ENCODE results near the gene PITX3. TPM values are rescaled to one million over a fixed set of nuclear protein-coding genes. Genes with fewer than 3 reads are reported as not detected.

The PITX3 gene
- total RNA-seq, 4 donors from 2014 or later: not detected

DNA sequence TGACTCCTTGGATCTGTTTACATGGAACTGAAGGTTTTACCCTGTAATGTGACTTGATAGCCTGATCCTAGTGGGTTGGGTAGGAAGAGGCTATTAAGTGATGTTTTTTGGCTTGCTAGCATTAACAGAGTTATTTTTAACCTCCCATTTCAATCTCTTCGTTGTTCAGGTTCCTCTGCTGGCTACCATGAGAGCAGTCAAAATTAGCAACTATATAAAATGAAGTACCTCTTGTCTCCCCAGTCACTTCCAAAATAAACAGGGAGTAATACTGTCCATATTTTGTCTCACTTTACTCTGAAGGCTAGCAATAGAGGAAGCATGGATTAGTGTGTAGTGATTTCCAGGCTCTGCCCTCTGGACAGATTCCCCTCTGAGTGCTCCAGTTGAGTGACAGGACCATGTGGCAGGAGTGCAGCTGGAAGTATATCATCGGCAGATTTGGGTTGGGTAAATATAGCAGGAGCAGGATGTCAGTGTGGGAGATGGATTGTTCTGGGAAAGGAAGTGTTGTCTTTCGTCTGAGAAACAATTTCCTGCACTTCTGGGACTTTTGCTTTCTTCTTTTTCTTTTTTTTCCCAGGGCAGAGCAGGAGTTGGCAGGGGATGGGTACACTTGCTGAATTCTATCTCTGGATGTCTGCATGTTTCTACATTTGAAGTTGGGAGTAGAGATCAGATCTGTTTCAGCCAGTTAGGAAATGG, 39.2 kb upstream of the PITX3 start:
- H3K4me3 ChIP-seq: no peak overlapping the region
- peaks cover 0 to 18% (median 0%) of the 10 kb centered on the region in 4 donors for H3K4me1 ChIP-seq
- no peak overlapping the region for H3K27ac ChIP-seq
- no peak for DNase-seq
- no peaks in the 10 kb centered on the region for H3K27me3 ChIP-seq
- peaks cover 0 to 4% (median 0%) of the 10 kb centered on the region in 3 donors for H3K36me3 ChIP-seq
- no peaks in the 10 kb centered on the region for H3K9me3 ChIP-seq
- TF ChIP-seq, protein P1, sequence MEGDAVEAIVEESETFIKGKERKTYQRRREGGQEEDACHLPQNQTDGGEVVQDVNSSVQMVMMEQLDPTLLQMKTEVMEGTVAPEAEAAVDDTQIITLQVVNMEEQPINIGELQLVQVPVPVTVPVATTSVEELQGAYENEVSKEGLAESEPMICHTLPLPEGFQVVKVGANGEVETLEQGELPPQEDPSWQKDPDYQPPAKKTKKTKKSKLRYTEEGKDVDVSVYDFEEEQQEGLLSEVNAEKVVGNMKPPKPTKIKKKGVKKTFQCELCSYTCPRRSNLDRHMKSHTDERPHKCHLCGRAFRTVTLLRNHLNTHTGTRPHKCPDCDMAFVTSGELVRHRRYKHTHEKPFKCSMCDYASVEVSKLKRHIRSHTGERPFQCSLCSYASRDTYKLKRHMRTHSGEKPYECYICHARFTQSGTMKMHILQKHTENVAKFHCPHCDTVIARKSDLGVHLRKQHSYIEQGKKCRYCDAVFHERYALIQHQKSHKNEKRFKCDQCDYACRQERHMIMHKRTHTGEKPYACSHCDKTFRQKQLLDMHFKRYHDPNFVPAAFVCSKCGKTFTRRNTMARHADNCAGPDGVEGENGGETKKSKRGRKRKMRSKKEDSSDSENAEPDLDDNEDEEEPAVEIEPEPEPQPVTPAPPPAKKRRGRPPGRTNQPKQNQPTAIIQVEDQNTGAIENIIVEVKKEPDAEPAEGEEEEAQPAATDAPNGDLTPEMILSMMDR (IDR thresholded peaks at IDR 0.05): no peak
- no peak for TF ChIP-seq POLR2A (IDR thresholded peaks at IDR 0.05)

DNA sequence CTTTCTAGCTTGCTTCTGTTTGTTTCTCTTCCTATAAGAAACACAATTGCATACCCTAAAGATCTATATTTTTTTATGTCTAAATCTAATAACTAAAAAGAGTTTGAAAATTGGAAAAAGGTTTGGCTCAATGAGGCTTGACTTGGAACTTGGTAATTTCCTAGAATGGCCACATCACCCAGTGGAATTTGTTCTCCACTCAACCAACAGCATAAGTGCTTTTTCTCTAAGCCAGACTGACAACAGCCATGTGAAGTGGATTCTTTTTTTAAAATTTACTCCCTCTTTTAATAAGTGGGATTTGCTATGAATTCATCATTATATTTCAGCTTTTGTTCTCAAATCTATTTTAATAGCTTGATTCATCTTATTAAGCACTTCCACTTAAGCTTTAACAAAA, 37.8 kb upstream of the PITX3 start:
- peaks cover 0 to 4% (median 0%) of the 10 kb centered on the region in 3 donors for H3K36me3 ChIP-seq
- DNase-seq: no peak
- no peak overlapping the region for H3K4me3 ChIP-seq
- H3K9me3 ChIP-seq: no peaks in the 10 kb centered on the region
- no peak overlapping the region for H3K27ac ChIP-seq
- H3K27me3 ChIP-seq: no peaks in the 10 kb centered on the region
- TF ChIP-seq POLR2A (IDR thresholded peaks at IDR 0.05): no peak
- TF ChIP-seq, protein P1 (IDR thresholded peaks at IDR 0.05): no peak
- peaks cover 0 to 18% (median 0%) of the 10 kb centered on the region in 4 donors for H3K4me1 ChIP-seq

DNA sequence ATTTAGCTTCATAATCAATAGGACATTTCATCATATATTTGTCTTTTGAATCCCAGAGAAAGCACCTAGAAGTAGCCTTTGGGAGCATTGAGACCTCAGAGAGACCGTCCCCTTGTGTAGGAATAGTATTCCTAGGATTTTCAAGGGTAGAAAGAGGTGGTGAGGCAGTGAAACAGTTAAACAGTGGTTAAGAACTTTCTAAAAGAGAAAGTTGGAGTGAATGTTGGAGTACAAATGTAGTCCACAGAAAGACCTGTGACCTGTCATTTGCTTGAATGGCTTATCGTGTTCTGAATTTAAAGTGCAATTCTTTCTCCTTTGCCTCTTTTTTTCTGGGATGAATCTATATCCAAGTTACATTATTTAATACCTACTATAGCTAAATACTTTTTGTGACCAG, 34.0 kb upstream of the PITX3 start:
- H3K4me3 ChIP-seq: no peak overlapping the region
- no peaks in the 10 kb centered on the region for H3K27me3 ChIP-seq
- TF ChIP-seq, protein P1 (IDR thresholded peaks at IDR 0.05): no peak
- no peak for TF ChIP-seq POLR2A (IDR thresholded peaks at IDR 0.05)
- H3K9me3 ChIP-seq: no peaks in the 10 kb centered on the region
- no peak overlapping the region for H3K27ac ChIP-seq
- no peaks in the 10 kb centered on the region for H3K36me3 ChIP-seq
- peaks cover 0 to 10% (median 0%) of the 10 kb centered on the region in 4 donors for H3K4me1 ChIP-seq
- DNase-seq: no peak

DNA sequence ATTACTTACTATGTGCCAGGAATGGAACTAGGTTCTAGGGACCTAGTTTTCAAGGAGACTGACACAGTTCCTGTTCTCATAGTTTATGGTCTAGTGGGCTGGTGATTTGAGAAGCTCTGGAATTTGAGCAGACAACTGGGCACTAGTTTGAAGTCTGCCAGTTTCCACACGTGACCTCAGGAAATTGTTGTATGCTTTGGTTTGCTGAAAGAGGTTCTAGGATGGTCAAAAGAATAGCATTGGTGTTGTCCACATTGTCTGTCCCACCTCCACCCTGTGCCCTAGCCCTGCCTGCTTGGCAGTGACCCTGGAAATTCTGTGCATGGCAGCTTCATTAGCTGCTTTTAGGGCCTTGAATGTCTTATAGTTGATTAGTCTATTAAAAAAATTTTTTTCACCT, 32.8 kb upstream of the PITX3 start:
- Histone ChIP-seq H3K36me3 (no peaks in the 10 kb centered on the region), H3K9me3 (no peaks in the 10 kb centered on the region), H3K27me3 (no peaks in the 10 kb centered on the region), H3K27ac (no peak overlapping the region), H3K4me3 (no peak overlapping the region), H3K4me1 (peaks cover 0 to 4% (median 0%) of the 10 kb centered on the region in 4 donors)
- TF ChIP-seq POLR2A (IDR thresholded peaks at IDR 0.05): no peak
- TF ChIP-seq, protein P1 (IDR thresholded peaks at IDR 0.05): no peak
- DNase-seq: no peak

DNA sequence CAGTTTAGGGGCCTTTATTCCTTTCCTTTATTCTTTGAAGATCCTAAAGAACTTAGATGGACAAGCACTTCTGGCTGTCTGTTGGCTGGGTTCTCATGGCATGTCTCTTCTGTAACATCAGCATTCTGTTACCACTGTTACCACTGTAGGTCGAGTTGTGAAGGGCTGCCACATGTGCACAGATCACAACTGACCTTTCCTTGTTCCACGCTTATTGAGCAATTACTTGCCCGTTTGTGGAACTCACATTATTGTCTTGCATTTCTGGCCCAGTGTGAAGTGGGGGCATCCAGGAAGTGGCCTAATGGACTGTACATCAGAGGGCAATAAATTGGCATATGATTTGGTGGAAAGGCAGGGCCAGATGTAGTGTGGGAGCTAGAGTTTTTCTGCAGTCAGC, 27.7 kb upstream of the PITX3 start:
- no peak overlapping the region for H3K4me3 ChIP-seq
- peaks cover 0 to 18% (median 0%) of the 10 kb centered on the region in 4 donors for H3K4me1 ChIP-seq
- H3K36me3 ChIP-seq: peaks cover 0 to 23% (median 0%) of the 10 kb centered on the region in 3 donors
- DNase-seq: no peak
- peak overlapping the region in 1 of 4 donors; percentile 14 for H3K27ac ChIP-seq
- TF ChIP-seq, protein P1 (IDR thresholded peaks at IDR 0.05): no peak
- no peak for TF ChIP-seq POLR2A (IDR thresholded peaks at IDR 0.05)
- H3K27me3 ChIP-seq: no peaks in the 10 kb centered on the region
- H3K9me3 ChIP-seq: no peaks in the 10 kb centered on the region

All from Peyer's patch (tissue), 4 donors.